Measurements from ENCODE around the gene GPC6.
A peak's percentile ranks its signal among the peaks of the same experiment; 100 is the strongest.

Gene GPC6

GRCh38 chr13:93420887-93421286 is 194.3 kb downstream of the GPC6 start:
- no peak overlapping the region for H3K4ac ChIP-seq (ENCODE audit: low read depth in 1 of 2, low read length in 2 of 2)
- H2BK15ac ChIP-seq (ENCODE audit: low read depth, poor library complexity, severe bottlenecking): no peak overlapping the region
- H3K18ac ChIP-seq (ENCODE audit: low read depth in 1 of 2, low read length in 2 of 2): no peak overlapping the region
- H3K36me3 ChIP-seq (ENCODE audit: control insufficient read depth in 1 of 2, insufficient read depth in 2 of 2, low read depth in 1 of 2, low read length in 2 of 2): no peaks in the 10 kb centered on the region
- WGBS: 91% methylated on average over 6 of the region's 6 CpGs
- H3K27ac ChIP-seq (ENCODE audit: low read length, poor library complexity, severe bottlenecking): no peak overlapping the region
- H3K14ac ChIP-seq (ENCODE audit: low read length in 2 of 2): no peak overlapping the region
- H2AFZ ChIP-seq (ENCODE audit: low read depth, low read length): no peak overlapping the region
- no peak overlapping the region for H2BK12ac ChIP-seq (ENCODE audit: low read length in 2 of 2)
- no peaks in the 10 kb centered on the region for H3K9me3 ChIP-seq (ENCODE audit: control insufficient read depth, low read length)
- no peak overlapping the region for H3K9ac ChIP-seq (ENCODE audit: low read length)
- no peak overlapping the region for H2AK5ac ChIP-seq (ENCODE audit: low read length, severe bottlenecking)
- H3K23ac ChIP-seq (ENCODE audit: low read length in 2 of 2): no peak overlapping the region
- no peak overlapping the region for H4K91ac ChIP-seq (ENCODE audit: low read length)
- H3K4me3 ChIP-seq (ENCODE audit: insufficient read depth in 1 of 2, low read depth in 1 of 2, low read length in 2 of 2): no peak overlapping the region
- no peak for DNase-seq
- H4K8ac ChIP-seq (ENCODE audit: low read length): no peak overlapping the region
- H3K4me2 ChIP-seq (ENCODE audit: low read length, poor library complexity, severe bottlenecking): no peak overlapping the region
- no peak overlapping the region for H2BK5ac ChIP-seq (ENCODE audit: low read depth, low read length, poor library complexity, severe bottlenecking)
- H3K79me1 ChIP-seq (replicated peaks; ENCODE audit: low read length, poor library complexity, severe bottlenecking): peaks cover 8% of the 10 kb centered on the region
- H3K4me1 ChIP-seq (ENCODE audit: control insufficient read depth, insufficient read depth, low read depth, low read length): no peaks in the 10 kb centered on the region
- no peak overlapping the region for H2BK120ac ChIP-seq (ENCODE audit: low read depth, low read length)
- no peaks in the 10 kb centered on the region for H3K27me3 ChIP-seq (ENCODE audit: control insufficient read depth in 1 of 2, insufficient read depth in 1 of 2, low read length in 2 of 2)

DNA sequence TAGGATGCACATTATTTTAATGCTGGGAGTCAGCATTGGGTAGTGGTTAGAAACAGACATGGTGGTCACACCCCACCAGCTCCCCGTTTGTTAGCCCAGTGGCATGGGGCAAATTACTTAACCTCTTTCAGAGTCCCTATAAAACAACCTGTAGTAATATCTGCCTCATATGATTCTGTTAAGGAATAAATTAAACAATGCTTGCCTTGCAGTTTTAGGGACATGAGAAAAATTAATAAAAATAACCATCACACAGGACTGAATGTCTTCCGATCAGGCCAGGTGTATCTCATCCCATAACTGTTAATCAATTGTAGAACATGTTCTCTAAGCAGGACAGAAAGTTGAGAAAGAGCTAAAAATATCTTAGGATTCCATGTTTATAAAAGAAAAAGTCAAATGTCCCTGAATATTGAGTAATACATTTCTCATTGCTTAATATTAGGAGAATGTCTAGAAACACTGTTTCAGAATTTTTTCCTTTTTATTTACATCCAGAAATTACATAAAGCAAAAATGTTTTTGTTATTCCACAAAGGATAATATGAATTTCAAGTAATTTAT is 196.5 kb downstream of the GPC6 start:
- Histone ChIP-seq H3K4me3 (ENCODE audit: insufficient read depth in 1 of 2, low read depth in 1 of 2, low read length in 2 of 2) (no peak overlapping the region), H3K9me3 (ENCODE audit: control insufficient read depth, low read length) (peaks cover 2% of the 10 kb centered on the region), H2BK15ac (ENCODE audit: low read depth, poor library complexity, severe bottlenecking) (no peak overlapping the region), H3K27ac (ENCODE audit: low read length, poor library complexity, severe bottlenecking) (no peak overlapping the region), H3K14ac (ENCODE audit: low read length in 2 of 2) (no peak overlapping the region), H2BK12ac (ENCODE audit: low read length in 2 of 2) (no peak overlapping the region), H3K4me2 (ENCODE audit: low read length, poor library complexity, severe bottlenecking) (no peak overlapping the region), H2AK5ac (ENCODE audit: low read length, severe bottlenecking) (no peak overlapping the region), H3K27me3 (ENCODE audit: control insufficient read depth in 1 of 2, insufficient read depth in 1 of 2, low read length in 2 of 2) (no peaks in the 10 kb centered on the region), H4K8ac (ENCODE audit: low read length) (no peak overlapping the region), H3K36me3 (ENCODE audit: control insufficient read depth in 1 of 2, insufficient read depth in 2 of 2, low read depth in 1 of 2, low read length in 2 of 2) (no peaks in the 10 kb centered on the region), H3K4ac (ENCODE audit: low read depth in 1 of 2, low read length in 2 of 2) (no peak overlapping the region), H4K91ac (ENCODE audit: low read length) (no peak overlapping the region), H3K9ac (ENCODE audit: low read length) (no peak overlapping the region), H3K4me1 (ENCODE audit: control insufficient read depth, insufficient read depth, low read depth, low read length) (no peaks in the 10 kb centered on the region), H2BK120ac (ENCODE audit: low read depth, low read length) (no peak overlapping the region), H3K79me1 (replicated peaks; ENCODE audit: low read length, poor library complexity, severe bottlenecking) (peaks cover 8% of the 10 kb centered on the region), H3K18ac (ENCODE audit: low read depth in 1 of 2, low read length in 2 of 2) (no peak overlapping the region), H3K23ac (ENCODE audit: low read length in 2 of 2) (no peak overlapping the region), H2AFZ (ENCODE audit: low read depth, low read length) (no peak overlapping the region), H2BK5ac (ENCODE audit: low read depth, low read length, poor library complexity, severe bottlenecking) (no peak overlapping the region)
- peak; percentile 23 for DNase-seq
- WGBS: no CpG with 5 or more reads among the region's 2 CpGs

DNA sequence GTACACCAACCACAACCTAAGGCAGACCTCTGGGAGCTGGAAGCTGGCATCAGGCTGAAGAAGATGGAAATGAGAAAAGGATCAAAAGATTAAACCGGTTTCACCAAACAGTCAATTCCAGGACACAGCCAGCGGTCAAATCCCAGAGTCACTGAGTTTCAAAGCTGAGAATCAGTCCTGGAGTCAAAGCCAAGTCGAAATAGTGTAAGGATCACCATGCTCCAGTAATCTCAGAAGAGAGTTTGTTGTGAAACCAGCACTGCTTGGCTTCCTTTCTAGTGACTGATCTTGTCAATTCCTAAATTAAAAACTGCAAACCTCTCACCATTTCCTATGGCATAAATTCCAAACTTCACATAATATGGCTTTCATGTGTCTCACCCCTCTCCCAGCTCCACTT is 198.8 kb downstream of the GPC6 start:
- H3K36me3 ChIP-seq (ENCODE audit: control insufficient read depth in 1 of 2, insufficient read depth in 2 of 2, low read depth in 1 of 2, low read length in 2 of 2): no peaks in the 10 kb centered on the region
- H3K4ac ChIP-seq (ENCODE audit: low read depth in 1 of 2, low read length in 2 of 2): no peak overlapping the region

DNA sequence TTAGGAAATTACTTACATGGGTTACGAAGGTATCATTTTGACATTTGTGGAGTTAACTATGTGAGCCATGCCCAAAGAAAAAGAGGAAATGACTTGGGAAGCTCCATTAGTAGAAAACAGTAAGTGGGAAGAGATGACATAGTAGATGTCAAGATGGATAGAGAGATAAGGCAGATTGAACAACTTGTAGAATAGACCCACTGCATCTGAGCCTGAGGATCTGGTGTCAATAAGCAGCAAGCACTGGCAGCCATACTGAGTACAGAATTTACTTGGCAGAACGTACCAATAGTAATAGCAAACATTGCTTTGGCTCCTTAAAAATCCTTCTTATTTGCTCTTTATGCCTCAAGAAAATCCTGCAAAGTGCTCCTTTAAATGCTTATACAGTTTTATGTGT is 203.8 kb downstream of the GPC6 start:
- Histone ChIP-seq H3K23ac (ENCODE audit: low read length in 2 of 2) (no peak overlapping the region), H3K27ac (ENCODE audit: low read length, poor library complexity, severe bottlenecking) (no peak overlapping the region), H3K79me1 (replicated peaks; ENCODE audit: low read length, poor library complexity, severe bottlenecking) (peaks cover 5% of the 10 kb centered on the region), H2BK120ac (ENCODE audit: low read depth, low read length) (no peak overlapping the region), H3K18ac (ENCODE audit: low read depth in 1 of 2, low read length in 2 of 2) (no peak overlapping the region), H2BK15ac (ENCODE audit: low read depth, poor library complexity, severe bottlenecking) (no peak overlapping the region), H3K9me3 (ENCODE audit: control insufficient read depth, low read length) (peaks cover 2% of the 10 kb centered on the region), H3K27me3 (ENCODE audit: control insufficient read depth in 1 of 2, insufficient read depth in 1 of 2, low read length in 2 of 2) (no peaks in the 10 kb centered on the region), H2AFZ (ENCODE audit: low read depth, low read length) (no peak overlapping the region), H4K8ac (ENCODE audit: low read length) (no peak overlapping the region), H4K91ac (ENCODE audit: low read length) (no peak overlapping the region), H3K4ac (ENCODE audit: low read depth in 1 of 2, low read length in 2 of 2) (no peak overlapping the region), H3K4me3 (ENCODE audit: insufficient read depth in 1 of 2, low read depth in 1 of 2, low read length in 2 of 2) (no peak overlapping the region), H3K9ac (ENCODE audit: low read length) (no peak overlapping the region), H3K14ac (ENCODE audit: low read length in 2 of 2) (no peak overlapping the region), H3K36me3 (ENCODE audit: control insufficient read depth in 1 of 2, insufficient read depth in 2 of 2, low read depth in 1 of 2, low read length in 2 of 2) (no peaks in the 10 kb centered on the region), H2BK12ac (ENCODE audit: low read length in 2 of 2) (no peak overlapping the region), H2AK5ac (ENCODE audit: low read length, severe bottlenecking) (no peak overlapping the region), H2BK5ac (ENCODE audit: low read depth, low read length, poor library complexity, severe bottlenecking) (no peak overlapping the region), H3K4me1 (ENCODE audit: control insufficient read depth, insufficient read depth, low read depth, low read length) (no peaks in the 10 kb centered on the region), H3K4me2 (ENCODE audit: low read length, poor library complexity, severe bottlenecking) (no peak overlapping the region)
- WGBS: 99% methylated on average over 1 of the region's 2 CpGs
- DNase-seq: no peak

More for the DNA sequence above, 198.8 kb downstream of the GPC6 start:
- Histone ChIP-seq H2BK12ac (ENCODE audit: low read length in 2 of 2) (no peak overlapping the region), H3K18ac (ENCODE audit: low read depth in 1 of 2, low read length in 2 of 2) (no peak overlapping the region), H3K27ac (ENCODE audit: low read length, poor library complexity, severe bottlenecking) (no peak overlapping the region), H4K8ac (ENCODE audit: low read length) (no peak overlapping the region), H3K27me3 (ENCODE audit: control insufficient read depth in 1 of 2, insufficient read depth in 1 of 2, low read length in 2 of 2) (no peaks in the 10 kb centered on the region), H4K91ac (ENCODE audit: low read length) (no peak overlapping the region), H2BK15ac (ENCODE audit: low read depth, poor library complexity, severe bottlenecking) (no peak overlapping the region), H2BK5ac (ENCODE audit: low read depth, low read length, poor library complexity, severe bottlenecking) (no peak overlapping the region), H3K14ac (ENCODE audit: low read length in 2 of 2) (no peak overlapping the region), H2AK5ac (ENCODE audit: low read length, severe bottlenecking) (no peak overlapping the region), H3K23ac (ENCODE audit: low read length in 2 of 2) (no peak overlapping the region), H3K4me3 (ENCODE audit: insufficient read depth in 1 of 2, low read depth in 1 of 2, low read length in 2 of 2) (no peak overlapping the region), H3K4me2 (ENCODE audit: low read length, poor library complexity, severe bottlenecking) (no peak overlapping the region), H3K9ac (ENCODE audit: low read length) (no peak overlapping the region), H3K4me1 (ENCODE audit: control insufficient read depth, insufficient read depth, low read depth, low read length) (no peaks in the 10 kb centered on the region), H2AFZ (ENCODE audit: low read depth, low read length) (no peak overlapping the region), H2BK120ac (ENCODE audit: low read depth, low read length) (no peak overlapping the region), H3K79me1 (replicated peaks; ENCODE audit: low read length, poor library complexity, severe bottlenecking) (peaks cover 9% of the 10 kb centered on the region), H3K9me3 (ENCODE audit: control insufficient read depth, low read length) (peaks cover 2% of the 10 kb centered on the region)
- WGBS: 96% methylated on average over 3 of the region's 3 CpGs
- no peak for DNase-seq

Data from mesenchymal stem cell (in vitro differentiated cells and primary cell).